ENCODE measurements around the gene ERF. TPM values are rescaled to one million over a fixed set of nuclear protein-coding genes. Genes with fewer than 3 reads are reported as not detected.

Gene ERF
- total and polyA plus RNA-seq, 10 of the 15 experiments (the other 5 are each of a cell fraction or from before 2014, with no cell fraction given): 0.02 to 51.8 (median 14.4) TPM

GRCh38 chr19:42249149-42249750, 5.7 kb downstream of the ERF start (continued):
- TF ChIP-seq, protein P1, sequence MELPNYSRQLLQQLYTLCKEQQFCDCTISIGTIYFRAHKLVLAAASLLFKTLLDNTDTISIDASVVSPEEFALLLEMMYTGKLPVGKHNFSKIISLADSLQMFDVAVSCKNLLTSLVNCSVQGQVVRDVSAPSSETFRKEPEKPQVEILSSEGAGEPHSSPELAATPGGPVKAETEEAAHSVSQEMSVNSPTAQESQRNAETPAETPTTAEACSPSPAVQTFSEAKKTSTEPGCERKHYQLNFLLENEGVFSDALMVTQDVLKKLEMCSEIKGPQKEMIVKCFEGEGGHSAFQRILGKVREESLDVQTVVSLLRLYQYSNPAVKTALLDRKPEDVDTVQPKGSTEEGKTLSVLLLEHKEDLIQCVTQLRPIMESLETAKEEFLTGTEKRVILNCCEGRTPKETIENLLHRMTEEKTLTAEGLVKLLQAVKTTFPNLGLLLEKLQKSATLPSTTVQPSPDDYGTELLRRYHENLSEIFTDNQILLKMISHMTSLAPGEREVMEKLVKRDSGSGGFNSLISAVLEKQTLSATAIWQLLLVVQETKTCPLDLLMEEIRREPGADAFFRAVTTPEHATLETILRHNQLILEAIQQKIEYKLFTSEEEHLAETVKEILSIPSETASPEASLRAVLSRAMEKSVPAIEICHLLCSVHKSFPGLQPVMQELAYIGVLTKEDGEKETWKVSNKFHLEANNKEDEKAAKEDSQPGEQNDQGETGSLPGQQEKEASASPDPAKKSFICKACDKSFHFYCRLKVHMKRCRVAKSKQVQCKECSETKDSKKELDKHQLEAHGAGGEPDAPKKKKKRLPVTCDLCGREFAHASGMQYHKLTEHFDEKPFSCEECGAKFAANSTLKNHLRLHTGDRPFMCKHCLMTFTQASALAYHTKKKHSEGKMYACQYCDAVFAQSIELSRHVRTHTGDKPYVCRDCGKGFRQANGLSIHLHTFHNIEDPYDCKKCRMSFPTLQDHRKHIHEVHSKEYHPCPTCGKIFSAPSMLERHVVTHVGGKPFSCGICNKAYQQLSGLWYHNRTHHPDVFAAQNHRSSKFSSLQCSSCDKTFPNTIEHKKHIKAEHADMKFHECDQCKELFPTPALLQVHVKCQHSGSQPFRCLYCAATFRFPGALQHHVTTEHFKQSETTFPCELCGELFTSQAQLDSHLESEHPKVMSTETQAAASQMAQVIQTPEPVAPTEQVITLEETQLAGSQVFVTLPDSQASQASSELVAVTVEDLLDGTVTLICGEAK (IDR thresholded peaks at IDR 0.05; ENCODE audit: borderline replicate concordance): no peak
- no peak for TF ChIP-seq HDAC6 (IDR thresholded peaks at IDR 0.05; ENCODE audit: unreplicated experiment)

DNA sequence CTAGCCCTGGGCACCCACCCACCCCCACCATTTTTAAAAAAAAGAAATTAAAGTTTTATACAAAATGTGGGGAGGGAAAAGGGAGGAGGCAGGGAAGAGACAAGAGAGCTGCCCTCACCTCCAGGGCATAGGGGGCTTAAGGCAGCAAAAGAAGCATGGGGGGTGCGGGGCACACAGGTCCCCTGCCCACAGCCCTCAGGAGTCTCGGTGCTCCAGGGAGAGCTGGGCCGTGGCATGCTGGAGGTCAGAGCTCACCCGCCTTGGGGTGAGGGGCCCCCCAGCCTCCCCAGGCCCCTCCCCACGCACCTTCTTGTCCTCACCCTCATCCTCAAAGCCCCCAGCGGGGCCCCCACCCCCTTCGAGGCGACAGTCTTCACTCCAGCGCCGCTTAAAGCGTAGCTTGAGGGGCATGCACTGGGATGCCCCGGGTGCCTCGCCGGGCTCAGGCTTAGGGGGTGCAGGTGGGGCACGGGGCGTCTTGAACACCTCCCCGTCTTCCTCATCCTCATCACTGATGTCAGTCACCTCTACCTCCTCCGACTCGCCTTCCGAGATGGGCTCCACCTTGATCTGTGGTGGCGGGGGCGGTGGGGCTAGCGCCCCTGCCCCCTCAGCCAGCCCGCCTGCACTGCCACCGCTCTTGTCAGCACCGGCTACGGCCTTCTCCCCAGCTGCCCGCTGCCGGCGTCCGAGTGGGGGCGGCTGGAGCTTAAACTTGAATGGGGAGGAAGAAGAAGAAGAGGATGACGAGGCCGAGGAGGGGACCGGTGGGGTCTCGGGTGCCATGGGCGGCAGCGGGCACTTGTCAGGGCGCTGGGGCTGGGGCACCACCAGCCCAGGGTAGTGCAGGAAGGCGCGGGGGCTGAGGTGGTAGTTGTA, 6.4 kb downstream of the ERF start:
- H3K27ac ChIP-seq (ENCODE audit: control insufficient read depth, insufficient read depth): no peak overlapping the region
- H3K9ac ChIP-seq (ENCODE audit: control insufficient read depth, insufficient read depth, low read length): no peak overlapping the region
- CTCF ChIA-PET: interaction anchor here (1.2 to 6.7 kb wide), 2 partner anchors 31 kb away, joined by 5 to 111 read pairs; no protein-coding TSS in a partner anchor
- in situ Hi-C loops (cut with MboI): no loop called here
- intact Hi-C loops (cut with micrococcal nuclease; ENCODE audit: unreplicated experiment): no loop called here
- no TSS peak for BruUV-seq (replicated peaks)
- TF ChIP-seq POLR2AphosphoS2 (IDR thresholded peaks at IDR 0.05; ENCODE audit: low read depth, low read length) (no peak), RAD51 (IDR thresholded peaks at IDR 0.05) (no peak), CBFB (IDR thresholded peaks at IDR 0.05; ENCODE audit: low read depth) (no peak), FOXM1 (IDR thresholded peaks at IDR 0.05; ENCODE audit: low read depth, low read length) (no peak), TAF1 (IDR thresholded peaks at IDR 0.05; ENCODE audit: borderline replicate concordance, low read depth, low read length) (no peak)
- H3K9me3 ChIP-seq (replicated peaks; ENCODE audit: control insufficient read depth, insufficient read depth, low read length): no peaks in the 10 kb centered on the region
- ATAC-seq (no peak), FAIRE-seq (no peak), DNase-seq (ENCODE audit: low read depth, low spot score) (no peak)
- RAD21 ChIA-PET (ENCODE audit: unreplicated experiment): interaction anchor here (2.9 kb wide), 1 partner anchor 21 kb away, joined by 11 read pairs; the partner anchor contains the start of gene CIC
- 94% methylated on average over 40 of the region's 41 CpGs for WGBS (ENCODE audit: insufficient coverage, insufficient replicate concordance, low lambda C conversion rate, missing lambda C conversion rate)
- H3K4me2 ChIP-seq (ENCODE audit: control insufficient read depth, insufficient read depth): no peak overlapping the region
- no peaks in the 10 kb centered on the region for H3K27me3 ChIP-seq (replicated peaks in 1 of 2; ENCODE audit: control insufficient read depth in 2 of 2, insufficient read depth in 2 of 2, low read length in 1 of 2)
- no peak overlapping the region for H2AFZ ChIP-seq (ENCODE audit: control insufficient read depth, low read depth, low read length)
- no peaks in the 10 kb centered on the region for H4K20me1 ChIP-seq (ENCODE audit: control insufficient read depth, insufficient read depth)
- H3K4me3 ChIP-seq: no peak overlapping the region
- peaks cover 0 to 7% of the 10 kb centered on the region in 2 experiments; a peak in 2 of 4 replicates for H3K36me3 ChIP-seq (ENCODE audit: control insufficient read depth in 2 of 2, insufficient read depth in 2 of 2, low read length in 1 of 2)
- SMC1A ChIA-PET (ENCODE audit: uncharacterized antibody, unreplicated experiment): no interaction called here
- POLR2A ChIA-PET: no interaction called here
- peaks cover 37% of the 10 kb centered on the region for H3K79me2 ChIP-seq (ENCODE audit: control insufficient read depth, insufficient read depth, low read length)
- peaks cover 17% of the 10 kb centered on the region for H3K4me1 ChIP-seq (ENCODE audit: control insufficient read depth, insufficient read depth, low read length)
